22Rv1 (cell line): ENCODE results near the gene ARL13B.

Experiments used
- CTCF ChIP-seq: fragments of 450-650 bp; IDR thresholded peaks from 2 replicates; pipeline ENCODE4 v1.5.1; 2017; ENCODE audit warnings: mild to moderate bottlenecking
- ZFX ChIP-seq: fragments of 450-650 bp; IDR thresholded peaks from 2 replicates; pipeline ENCODE4 v1.6.1; 2017; ENCODE audit warnings: antibody characterized with exemption, borderline replicate concordance

- TF ChIP-seq CTCF, result no peak
- TF ChIP-seq ZFX, result no peak
These were observed 81.3 kb downstream of the ARL13B start for GRCh38 chr3:94061297-94061696.
